ENCODE measurements around the gene AMBRA1.

DNA sequence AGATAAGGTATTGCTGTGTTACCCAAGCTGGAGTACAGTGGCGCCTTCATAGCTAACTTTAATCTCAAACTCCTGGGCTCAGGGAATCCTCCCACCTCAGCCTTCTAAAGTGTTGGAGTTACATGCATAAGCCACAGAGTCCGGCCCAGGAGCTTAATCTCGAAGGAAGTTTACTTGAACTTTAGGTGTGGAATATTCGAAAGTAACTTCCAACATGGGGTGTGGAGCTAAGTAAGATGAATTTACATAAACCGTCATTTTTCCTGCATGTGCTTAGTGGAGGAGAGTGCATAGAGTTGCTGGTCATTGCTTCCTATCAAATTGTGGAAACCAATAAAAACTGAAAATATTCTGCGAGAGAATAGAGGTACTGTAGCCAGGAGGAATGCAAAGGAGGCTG is 25.0 kb upstream of the AMBRA1 start:
- TF ChIP-seq, protein P1, sequence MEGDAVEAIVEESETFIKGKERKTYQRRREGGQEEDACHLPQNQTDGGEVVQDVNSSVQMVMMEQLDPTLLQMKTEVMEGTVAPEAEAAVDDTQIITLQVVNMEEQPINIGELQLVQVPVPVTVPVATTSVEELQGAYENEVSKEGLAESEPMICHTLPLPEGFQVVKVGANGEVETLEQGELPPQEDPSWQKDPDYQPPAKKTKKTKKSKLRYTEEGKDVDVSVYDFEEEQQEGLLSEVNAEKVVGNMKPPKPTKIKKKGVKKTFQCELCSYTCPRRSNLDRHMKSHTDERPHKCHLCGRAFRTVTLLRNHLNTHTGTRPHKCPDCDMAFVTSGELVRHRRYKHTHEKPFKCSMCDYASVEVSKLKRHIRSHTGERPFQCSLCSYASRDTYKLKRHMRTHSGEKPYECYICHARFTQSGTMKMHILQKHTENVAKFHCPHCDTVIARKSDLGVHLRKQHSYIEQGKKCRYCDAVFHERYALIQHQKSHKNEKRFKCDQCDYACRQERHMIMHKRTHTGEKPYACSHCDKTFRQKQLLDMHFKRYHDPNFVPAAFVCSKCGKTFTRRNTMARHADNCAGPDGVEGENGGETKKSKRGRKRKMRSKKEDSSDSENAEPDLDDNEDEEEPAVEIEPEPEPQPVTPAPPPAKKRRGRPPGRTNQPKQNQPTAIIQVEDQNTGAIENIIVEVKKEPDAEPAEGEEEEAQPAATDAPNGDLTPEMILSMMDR (IDR thresholded peaks at IDR 0.05) = no peak
- TF ChIP-seq, protein P2, sequence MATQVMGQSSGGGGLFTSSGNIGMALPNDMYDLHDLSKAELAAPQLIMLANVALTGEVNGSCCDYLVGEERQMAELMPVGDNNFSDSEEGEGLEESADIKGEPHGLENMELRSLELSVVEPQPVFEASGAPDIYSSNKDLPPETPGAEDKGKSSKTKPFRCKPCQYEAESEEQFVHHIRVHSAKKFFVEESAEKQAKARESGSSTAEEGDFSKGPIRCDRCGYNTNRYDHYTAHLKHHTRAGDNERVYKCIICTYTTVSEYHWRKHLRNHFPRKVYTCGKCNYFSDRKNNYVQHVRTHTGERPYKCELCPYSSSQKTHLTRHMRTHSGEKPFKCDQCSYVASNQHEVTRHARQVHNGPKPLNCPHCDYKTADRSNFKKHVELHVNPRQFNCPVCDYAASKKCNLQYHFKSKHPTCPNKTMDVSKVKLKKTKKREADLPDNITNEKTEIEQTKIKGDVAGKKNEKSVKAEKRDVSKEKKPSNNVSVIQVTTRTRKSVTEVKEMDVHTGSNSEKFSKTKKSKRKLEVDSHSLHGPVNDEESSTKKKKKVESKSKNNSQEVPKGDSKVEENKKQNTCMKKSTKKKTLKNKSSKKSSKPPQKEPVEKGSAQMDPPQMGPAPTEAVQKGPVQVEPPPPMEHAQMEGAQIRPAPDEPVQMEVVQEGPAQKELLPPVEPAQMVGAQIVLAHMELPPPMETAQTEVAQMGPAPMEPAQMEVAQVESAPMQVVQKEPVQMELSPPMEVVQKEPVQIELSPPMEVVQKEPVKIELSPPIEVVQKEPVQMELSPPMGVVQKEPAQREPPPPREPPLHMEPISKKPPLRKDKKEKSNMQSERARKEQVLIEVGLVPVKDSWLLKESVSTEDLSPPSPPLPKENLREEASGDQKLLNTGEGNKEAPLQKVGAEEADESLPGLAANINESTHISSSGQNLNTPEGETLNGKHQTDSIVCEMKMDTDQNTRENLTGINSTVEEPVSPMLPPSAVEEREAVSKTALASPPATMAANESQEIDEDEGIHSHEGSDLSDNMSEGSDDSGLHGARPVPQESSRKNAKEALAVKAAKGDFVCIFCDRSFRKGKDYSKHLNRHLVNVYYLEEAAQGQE (IDR thresholded peaks at IDR 0.05) = no peak
- TF ChIP-seq BHLHE40 (IDR thresholded peaks at IDR 0.05; ENCODE audit: low read depth, low read length) (no peak), POLR2AphosphoS2 (conservative IDR thresholded peaks at IDR 0.05; ENCODE audit: low read length) (no peak), POLR2A (IDR thresholded peaks at IDR 0.05; ENCODE audit: low read length) (no peak), JUN (IDR thresholded peaks at IDR 0.05) (no peak), MYC (IDR thresholded peaks at IDR 0.05; ENCODE audit: borderline replicate concordance, low read length) (no peak), FOXS1 (CRISPR knock-in tag; IDR thresholded peaks at IDR 0.05) (no peak), MAZ (IDR thresholded peaks at IDR 0.05; ENCODE audit: borderline replicate concordance, low read depth, low read length) (no peak), CHD4 (IDR thresholded peaks at IDR 0.05; ENCODE audit: borderline replicate concordance) (no peak), CEBPB (IDR thresholded peaks at IDR 0.05) (no peak)
- TF ChIP-seq, protein P3, sequence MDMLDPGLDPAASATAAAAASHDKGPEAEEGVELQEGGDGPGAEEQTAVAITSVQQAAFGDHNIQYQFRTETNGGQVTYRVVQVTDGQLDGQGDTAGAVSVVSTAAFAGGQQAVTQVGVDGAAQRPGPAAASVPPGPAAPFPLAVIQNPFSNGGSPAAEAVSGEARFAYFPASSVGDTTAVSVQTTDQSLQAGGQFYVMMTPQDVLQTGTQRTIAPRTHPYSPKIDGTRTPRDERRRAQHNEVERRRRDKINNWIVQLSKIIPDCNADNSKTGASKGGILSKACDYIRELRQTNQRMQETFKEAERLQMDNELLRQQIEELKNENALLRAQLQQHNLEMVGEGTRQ (IDR thresholded peaks at IDR 0.05) = no peak
- TF ChIP-seq, protein P4, sequence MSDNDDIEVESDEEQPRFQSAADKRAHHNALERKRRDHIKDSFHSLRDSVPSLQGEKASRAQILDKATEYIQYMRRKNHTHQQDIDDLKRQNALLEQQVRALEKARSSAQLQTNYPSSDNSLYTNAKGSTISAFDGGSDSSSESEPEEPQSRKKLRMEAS (IDR thresholded peaks at IDR 0.05) = no peak

Measured in A549 (cell line).